NCI-H128 (cell line): ENCODE results near the gene TMEM121.

ENCODE experiments used
- DNase-seq: peaks from one replicate; lab custom pipeline; 2025; ENCODE audit not compliant: unreplicated experiment; lab: John Stamatoyannopoulos, UW

TMEM121 gene

GRCh38 chr14:105486974-105487448, 39.4 kb upstream of the TMEM121 start:
- DNase-seq = no peak

- no peak for DNase-seq
Observed at GRCh38 chr14:105487449-105487985, 38.9 kb upstream of the TMEM121 start.

- no peak for DNase-seq
Observed at GRCh38 chr14:105487986-105488777, 38.2 kb upstream of the TMEM121 start.

GRCh38 chr14:105488781-105489541, 37.4 kb upstream of the TMEM121 start:
- no peak for DNase-seq

- peak; percentile 82 for DNase-seq
Observed at GRCh38 chr14:105489542-105490266, 36.7 kb upstream of the TMEM121 start.

- DNase-seq = no peak
Observed at GRCh38 chr14:105490267-105490571, 36.2 kb upstream of the TMEM121 start.

- peak; percentile 100 for DNase-seq
Observed at GRCh38 chr14:105490572-105491365, 35.6 kb upstream of the TMEM121 start, which contains the start of gene TEDC1. TSS of gene TEDC1 (plus strand) at chr14:105491246. CDS start at chr14:105491376, 130 bp downstream.

GRCh38 chr14:105491366-105491973, 34.9 kb upstream of the TMEM121 start:
- DNase-seq = no peak

- no peak for DNase-seq
Observed at GRCh38 chr14:105492031-105492970, 34.1 kb upstream of the TMEM121 start.

GRCh38 chr14:105492971-105493871, 33.2 kb upstream of the TMEM121 start:
- DNase-seq = no peak

- DNase-seq = no peak
Observed at GRCh38 chr14:105493921-105494605, 32.3 kb upstream of the TMEM121 start.

GRCh38 chr14:105494606-105494929, 31.8 kb upstream of the TMEM121 start:
- DNase-seq = no peak

- no peak for DNase-seq
Observed at GRCh38 chr14:105495101-105495989, 31.0 kb upstream of the TMEM121 start.

- DNase-seq = no peak
Observed at GRCh38 chr14:105495990-105496830, 30.2 kb upstream of the TMEM121 start.

- DNase-seq = no peak
Observed at GRCh38 chr14:105496831-105497591, 29.4 kb upstream of the TMEM121 start.
